Measurements from ENCODE around the gene ETV6. TPM values are rescaled to one million over a fixed set of nuclear protein-coding genes. Genes with fewer than 3 reads are reported as not detected.

The ETV6 gene
- total RNA-seq, 4 donors from 2014 or later = 17.2 to 28.2 (median 19.3) TPM

- no peak for TF ChIP-seq CTCF (IDR thresholded peaks at IDR 0.05; ENCODE audit: low read depth)
Measured at GRCh38 chr12:11764837-11765236, 115.4 kb downstream of the ETV6 start.

- no peak for TF ChIP-seq CTCF (IDR thresholded peaks at IDR 0.05; ENCODE audit: low read depth)
Measured at GRCh38 chr12:11765421-11765816, 115.9 kb downstream of the ETV6 start.

GRCh38 chr12:11765817-11766794 is 116.6 kb downstream of the ETV6 start:
- no peak for TF ChIP-seq CTCF (IDR thresholded peaks at IDR 0.05; ENCODE audit: low read depth)

- TF ChIP-seq CTCF (IDR thresholded peaks at IDR 0.05; ENCODE audit: low read depth) = no peak
Measured at GRCh38 chr12:11767029-11767724, 117.7 kb downstream of the ETV6 start.

GRCh38 chr12:11767798-11768197 is 118.3 kb downstream of the ETV6 start:
- no peak for TF ChIP-seq CTCF (IDR thresholded peaks at IDR 0.05; ENCODE audit: low read depth)

GRCh38 chr12:11768233-11768965 is 118.9 kb downstream of the ETV6 start:
- TF ChIP-seq CTCF (IDR thresholded peaks at IDR 0.05; ENCODE audit: low read depth) = no peak
